OCI-LY3 (cell line): ENCODE measurements around the gene DFFA.

Experiments used
- CTCF ChIP-seq: fragments of 200-600, 300-600 bp; sonication (generic); IDR thresholded peaks from 2 replicates; pipeline ENCODE4 v1.5.1; 2014; ENCODE audit warnings: antibody characterized with exemption, low read length, low read depth
- EZH2phosphoT487 ChIP-seq: fragments of 200-600 bp; shearing (Covaris generic); IDR thresholded peaks from 2 replicates; pipeline ENCODE4 v1.6.1; 2018; ENCODE audit warnings: antibody characterized with exemption, mixed run types, low read depth

DNA sequence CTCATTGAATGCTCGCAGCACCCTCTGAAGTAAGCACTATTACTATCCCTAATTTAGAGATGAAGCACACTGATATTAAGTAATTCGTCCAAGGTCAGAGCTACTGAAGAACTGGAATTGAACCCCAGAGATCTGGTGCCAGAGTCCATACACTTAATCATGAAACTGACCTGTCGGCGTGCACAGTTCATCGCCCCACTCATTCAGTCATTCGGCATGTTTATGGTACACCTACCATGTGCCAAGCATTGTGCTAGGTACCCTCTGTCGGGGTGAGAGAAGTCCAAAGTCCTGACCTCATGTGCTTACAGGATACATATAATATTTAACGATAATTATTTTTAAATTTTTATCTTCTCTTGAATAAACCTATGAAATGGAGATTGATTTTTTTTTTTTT lies 47.7 kb downstream of the DFFA start:
- TF ChIP-seq CTCF (no peak), EZH2phosphoT487 (no peak)
